ENCODE measurements around the gene SPATA9.

SPATA9 gene

DNA sequence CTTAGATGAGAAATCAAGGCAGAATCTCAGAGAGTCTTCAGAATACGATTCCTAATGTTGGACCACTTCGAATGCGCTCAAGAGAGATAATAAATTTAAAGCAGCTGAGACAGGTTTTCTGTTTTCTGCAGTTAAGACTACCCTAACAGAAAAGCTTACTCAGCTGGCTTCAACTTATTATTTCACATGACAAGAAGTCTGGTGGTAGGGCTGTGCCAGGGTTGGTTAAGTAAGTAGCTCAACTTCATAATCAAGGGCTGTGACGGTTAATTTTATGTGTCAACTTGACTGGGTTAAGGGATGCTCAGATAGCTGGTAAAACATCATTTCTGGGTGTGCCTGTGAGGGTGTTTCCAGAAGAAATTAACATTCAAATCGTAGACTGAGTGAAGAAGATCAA is 59.1 kb downstream of the SPATA9 start:
- TF ChIP-seq, protein P1, sequence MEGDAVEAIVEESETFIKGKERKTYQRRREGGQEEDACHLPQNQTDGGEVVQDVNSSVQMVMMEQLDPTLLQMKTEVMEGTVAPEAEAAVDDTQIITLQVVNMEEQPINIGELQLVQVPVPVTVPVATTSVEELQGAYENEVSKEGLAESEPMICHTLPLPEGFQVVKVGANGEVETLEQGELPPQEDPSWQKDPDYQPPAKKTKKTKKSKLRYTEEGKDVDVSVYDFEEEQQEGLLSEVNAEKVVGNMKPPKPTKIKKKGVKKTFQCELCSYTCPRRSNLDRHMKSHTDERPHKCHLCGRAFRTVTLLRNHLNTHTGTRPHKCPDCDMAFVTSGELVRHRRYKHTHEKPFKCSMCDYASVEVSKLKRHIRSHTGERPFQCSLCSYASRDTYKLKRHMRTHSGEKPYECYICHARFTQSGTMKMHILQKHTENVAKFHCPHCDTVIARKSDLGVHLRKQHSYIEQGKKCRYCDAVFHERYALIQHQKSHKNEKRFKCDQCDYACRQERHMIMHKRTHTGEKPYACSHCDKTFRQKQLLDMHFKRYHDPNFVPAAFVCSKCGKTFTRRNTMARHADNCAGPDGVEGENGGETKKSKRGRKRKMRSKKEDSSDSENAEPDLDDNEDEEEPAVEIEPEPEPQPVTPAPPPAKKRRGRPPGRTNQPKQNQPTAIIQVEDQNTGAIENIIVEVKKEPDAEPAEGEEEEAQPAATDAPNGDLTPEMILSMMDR (IDR thresholded peaks at IDR 0.05; ENCODE audit: low read length, missing control alignments), result no peak
- H3K4me3 ChIP-seq (replicated peaks; ENCODE audit: low read depth, low read length), result no peak overlapping the region
- no peak for DNase-seq (ENCODE audit: low read depth)

DNA sequence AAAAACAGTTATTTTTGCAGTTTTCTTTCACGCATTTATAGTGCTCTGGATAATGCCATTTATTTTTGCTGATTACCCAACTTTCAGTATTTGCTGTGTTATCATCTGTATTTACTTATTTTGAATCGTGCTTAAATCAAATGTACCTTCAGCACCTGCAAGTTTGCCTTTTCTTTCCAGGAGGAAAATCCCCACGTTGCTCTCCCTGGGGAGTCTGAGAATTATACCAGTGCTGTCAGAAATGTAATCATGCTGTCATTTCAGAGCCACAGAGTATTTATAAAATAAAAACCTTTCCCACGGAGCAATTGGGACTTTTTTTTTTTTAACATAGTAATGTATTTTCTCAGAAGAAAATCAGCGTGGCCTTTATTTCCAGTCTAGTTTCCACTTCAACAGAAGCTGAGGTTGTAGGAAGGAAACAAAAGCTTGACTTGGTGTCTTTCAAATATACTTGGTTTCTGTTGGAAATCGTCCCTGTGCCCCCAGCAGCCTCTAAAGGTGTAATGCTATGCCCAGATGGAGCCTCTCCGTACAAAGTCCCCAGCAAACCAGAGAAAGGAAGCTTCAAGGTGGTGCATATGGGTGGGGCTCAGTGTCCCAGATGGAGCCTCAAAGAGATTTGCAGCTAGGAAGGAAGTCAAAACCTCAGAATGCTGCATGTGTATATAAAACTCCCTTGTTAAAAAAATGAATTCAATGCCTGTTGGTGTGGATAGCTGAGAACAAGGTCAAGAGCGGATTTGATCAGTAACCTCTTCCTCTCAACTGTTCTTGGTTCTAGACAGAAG is 60.8 kb downstream of the SPATA9 start:
- TF ChIP-seq, protein P1 (IDR thresholded peaks at IDR 0.05; ENCODE audit: low read length, missing control alignments), result no peak
- DNase-seq (ENCODE audit: low read depth), result no peak
- no peak overlapping the region for H3K4me3 ChIP-seq (replicated peaks; ENCODE audit: low read depth, low read length)

GRCh38 chr5:95620870-95621838 is 61.6 kb downstream of the SPATA9 start:
- no peak for DNase-seq (ENCODE audit: low read depth)
- TF ChIP-seq, protein P1 (IDR thresholded peaks at IDR 0.05; ENCODE audit: low read length, missing control alignments), result no peak
- peak overlapping the region; percentile 41 for H3K4me3 ChIP-seq (replicated peaks; ENCODE audit: low read depth, low read length)

- TF ChIP-seq, protein P1 (IDR thresholded peaks at IDR 0.05; ENCODE audit: low read length, missing control alignments), result no peak
- H3K4me3 ChIP-seq (replicated peaks; ENCODE audit: low read depth, low read length), result peak within 1 kb of the TSS; percentile 54
- peak; percentile 52 for DNase-seq (ENCODE audit: low read depth)
These were observed 62.5 kb downstream of the SPATA9 start, which contains the start of gene GPR150 for GRCh38 chr5:95620030-95620869. Gene GPR150 (plus strand): TSS chr5:95620087. CDS start chr5:95620276, 189 bp downstream.

DNA sequence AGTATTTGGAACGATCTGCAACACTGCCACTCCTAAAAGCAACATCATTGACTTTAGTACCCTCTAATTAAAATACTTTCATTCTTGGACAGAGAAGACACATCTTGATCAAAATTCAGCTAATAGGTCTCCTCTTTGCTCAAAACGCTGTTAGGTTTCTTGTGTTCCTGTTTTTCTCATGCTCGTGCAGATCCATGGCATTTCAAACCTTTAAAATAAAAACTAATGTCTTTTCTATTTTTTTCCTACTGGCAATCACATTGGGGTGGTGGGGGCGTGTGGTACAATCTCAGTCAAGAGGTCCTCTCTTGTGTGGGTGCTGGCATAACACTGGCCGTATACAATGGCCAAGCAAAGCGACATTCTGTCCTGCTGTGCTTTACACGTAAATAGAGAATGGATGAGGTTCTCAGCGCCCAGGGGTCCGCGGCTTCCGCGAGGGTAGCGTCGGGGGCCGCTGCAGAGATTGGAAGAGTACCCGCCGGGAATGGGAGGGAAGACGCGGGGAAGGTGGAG is 63.2 kb downstream of the SPATA9 start:
- TF ChIP-seq, protein P1 (IDR thresholded peaks at IDR 0.05; ENCODE audit: low read length, missing control alignments), result no peak
- peak overlapping the region; percentile 54 for H3K4me3 ChIP-seq (replicated peaks; ENCODE audit: low read depth, low read length)
- no peak for DNase-seq (ENCODE audit: low read depth)

DNA sequence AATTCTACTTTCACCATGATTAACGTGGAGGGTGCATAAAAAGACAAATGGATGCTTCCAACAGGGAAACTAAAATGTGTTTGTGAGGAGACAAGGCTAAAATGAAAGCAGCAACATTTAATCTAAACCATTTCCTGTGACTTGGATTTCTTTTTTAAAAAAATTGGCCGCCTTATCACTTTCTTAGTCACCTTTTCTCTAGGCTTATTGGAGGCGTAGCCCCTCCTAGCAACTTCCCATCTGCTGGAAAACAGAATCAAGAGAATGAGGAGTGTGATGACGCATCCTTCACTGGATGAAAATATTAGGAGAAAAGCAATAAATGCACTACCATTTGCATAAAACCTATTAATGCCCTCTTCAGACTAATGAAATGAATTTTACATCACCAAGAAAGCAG is 63.7 kb downstream of the SPATA9 start:
- TF ChIP-seq, protein P1 (IDR thresholded peaks at IDR 0.05; ENCODE audit: low read length, missing control alignments), result no peak
- H3K4me3 ChIP-seq (replicated peaks; ENCODE audit: low read depth, low read length), result peak overlapping the region; percentile 54
- peak; percentile 86 for DNase-seq (ENCODE audit: low read depth)

All from fibroblast of pulmonary artery (primary cell).